ENCODE data around the gene AMZ1. TPM values are rescaled to one million over a fixed set of nuclear protein-coding genes. Genes with fewer than 3 reads are reported as not detected.
A peak's percentile ranks its signal among the peaks of the same experiment; 100 is the strongest.

AMZ1 gene
- total RNA-seq, 6 experiments from 2014 or later: 6.2 to 11.3 (median 7.8) TPM

DNA sequence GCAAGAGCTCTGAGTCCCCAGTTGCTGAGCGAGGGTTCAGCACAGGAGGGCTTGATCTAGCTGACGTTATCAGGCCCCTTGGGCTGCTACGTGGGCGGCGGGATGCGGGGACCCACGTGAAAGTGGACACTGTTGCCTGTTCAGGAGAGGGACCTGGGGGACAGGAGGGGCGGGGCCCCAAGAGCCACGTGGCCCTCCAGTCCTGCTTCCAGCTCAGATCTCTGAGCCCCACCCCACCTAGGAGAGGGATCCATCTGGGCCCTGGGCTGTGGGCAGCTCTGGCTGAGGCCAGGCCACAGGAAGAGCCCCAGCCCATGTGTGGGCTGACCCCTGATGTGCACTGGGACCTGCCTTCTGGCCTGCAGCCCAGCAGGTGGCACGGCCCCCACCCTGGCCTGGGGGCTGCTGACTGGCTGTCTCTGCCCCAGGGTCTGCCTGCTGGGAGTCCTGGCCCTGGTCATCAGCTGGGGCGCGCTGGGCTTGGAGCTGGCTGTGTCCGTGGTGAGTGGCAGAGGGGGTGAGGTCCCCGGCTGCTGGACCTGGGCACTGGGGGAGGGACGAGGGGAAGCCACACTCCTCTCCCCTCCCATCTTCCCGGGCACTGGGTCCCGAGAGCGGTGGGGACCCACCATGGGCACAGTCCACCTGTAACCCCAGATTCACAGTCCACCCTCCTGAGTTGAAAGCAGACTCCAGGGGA lies 38.7 kb upstream of the AMZ1 start:
- peaks cover 11% of the 10 kb centered on the region for H3K4me1 Mint-ChIP-seq (ENCODE audit: low read depth)
- H3K27ac Mint-ChIP-seq: no peak overlapping the region
- H3K4me3 Mint-ChIP-seq: no peak overlapping the region

DNA sequence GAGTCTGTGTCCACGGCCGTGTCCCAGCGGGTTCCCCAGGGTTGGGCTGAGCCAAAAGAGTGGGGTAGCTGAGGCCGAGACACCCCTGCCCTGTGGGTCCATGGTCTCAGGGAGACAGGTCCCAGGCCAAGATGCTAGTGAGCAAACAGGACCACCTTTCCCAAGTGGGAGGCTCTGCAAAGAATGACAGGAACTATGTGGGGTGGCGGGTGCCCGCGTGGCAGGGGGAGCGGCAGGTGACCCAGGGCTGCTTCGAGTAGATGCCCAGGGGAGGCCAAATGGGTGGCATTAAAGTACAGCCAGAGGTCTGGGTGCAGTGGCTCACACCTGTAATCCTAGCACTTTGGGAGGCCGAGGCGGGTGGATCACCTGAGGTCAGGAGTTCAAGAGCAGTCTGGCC lies 38.0 kb upstream of the AMZ1 start:
- Mint-ChIP-seq H3K4me1 (ENCODE audit: low read depth) (peaks cover 8% of the 10 kb centered on the region), H3K9me3 (no peaks in the 10 kb centered on the region), H3K36me3 (ENCODE audit: low read depth) (no peaks in the 10 kb centered on the region), H3K27me3 (ENCODE audit: insufficient read depth) (no peaks in the 10 kb centered on the region; the same call in 1 of the 2 replicates), H3K27ac (no peak overlapping the region), H3K4me3 (no peak overlapping the region)
- DNase-seq: no peak
- TF ChIP-seq, protein P1, sequence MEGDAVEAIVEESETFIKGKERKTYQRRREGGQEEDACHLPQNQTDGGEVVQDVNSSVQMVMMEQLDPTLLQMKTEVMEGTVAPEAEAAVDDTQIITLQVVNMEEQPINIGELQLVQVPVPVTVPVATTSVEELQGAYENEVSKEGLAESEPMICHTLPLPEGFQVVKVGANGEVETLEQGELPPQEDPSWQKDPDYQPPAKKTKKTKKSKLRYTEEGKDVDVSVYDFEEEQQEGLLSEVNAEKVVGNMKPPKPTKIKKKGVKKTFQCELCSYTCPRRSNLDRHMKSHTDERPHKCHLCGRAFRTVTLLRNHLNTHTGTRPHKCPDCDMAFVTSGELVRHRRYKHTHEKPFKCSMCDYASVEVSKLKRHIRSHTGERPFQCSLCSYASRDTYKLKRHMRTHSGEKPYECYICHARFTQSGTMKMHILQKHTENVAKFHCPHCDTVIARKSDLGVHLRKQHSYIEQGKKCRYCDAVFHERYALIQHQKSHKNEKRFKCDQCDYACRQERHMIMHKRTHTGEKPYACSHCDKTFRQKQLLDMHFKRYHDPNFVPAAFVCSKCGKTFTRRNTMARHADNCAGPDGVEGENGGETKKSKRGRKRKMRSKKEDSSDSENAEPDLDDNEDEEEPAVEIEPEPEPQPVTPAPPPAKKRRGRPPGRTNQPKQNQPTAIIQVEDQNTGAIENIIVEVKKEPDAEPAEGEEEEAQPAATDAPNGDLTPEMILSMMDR (IDR thresholded peaks at IDR 0.05): no peak

More for the DNA sequence above, 38.7 kb upstream of the AMZ1 start:
- H3K9me3 Mint-ChIP-seq: no peaks in the 10 kb centered on the region
- H3K27me3 Mint-ChIP-seq (ENCODE audit: insufficient read depth): no peaks in the 10 kb centered on the region; the same call in 1 of the 2 replicates
- no peaks in the 10 kb centered on the region for H3K36me3 Mint-ChIP-seq (ENCODE audit: low read depth)
- TF ChIP-seq, protein P1 (IDR thresholded peaks at IDR 0.05): no peak
- no peak for DNase-seq

DNA sequence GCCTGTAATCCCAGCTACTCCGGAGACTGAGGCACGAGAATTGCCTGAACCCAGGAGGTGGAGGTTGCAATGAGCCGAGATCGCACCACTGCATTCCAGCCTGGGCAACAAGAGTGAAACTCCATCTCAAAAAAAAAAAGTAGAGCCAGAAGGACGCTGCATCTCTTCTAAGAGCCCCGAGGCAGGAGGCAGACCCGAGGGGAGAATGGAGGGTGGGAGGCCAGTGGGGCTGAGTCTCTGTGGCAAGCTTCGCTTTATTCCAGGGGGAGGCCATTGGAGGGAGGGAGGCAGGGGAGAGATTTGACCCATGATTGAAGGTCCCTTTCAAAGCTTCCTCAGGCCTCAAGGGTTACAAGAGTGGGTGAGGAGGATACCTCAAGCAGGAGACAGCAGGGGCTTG lies 37.6 kb upstream of the AMZ1 start:
- H3K4me3 Mint-ChIP-seq: no peak overlapping the region

DNA sequence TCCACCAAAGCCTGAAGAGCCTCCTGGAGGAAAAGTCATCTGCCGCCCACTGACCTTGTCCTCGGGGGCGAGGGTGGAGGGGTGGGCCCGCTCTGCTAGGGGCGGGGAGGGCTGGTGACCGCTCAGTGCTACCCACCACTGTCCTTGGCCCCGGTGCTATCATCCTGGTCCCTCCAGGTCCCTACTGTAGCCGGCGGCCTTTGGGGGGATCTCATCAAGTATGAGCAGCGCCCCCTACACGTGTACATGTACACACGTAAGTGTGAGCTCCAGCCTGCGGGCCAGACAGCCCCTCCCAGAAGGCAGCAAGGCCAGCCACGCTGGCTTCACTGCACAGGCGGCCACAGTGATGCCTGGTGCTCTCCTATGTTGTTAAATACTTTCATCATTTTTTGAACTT lies 36.7 kb upstream of the AMZ1 start:
- H3K4me3 Mint-ChIP-seq: no peak overlapping the region
- H3K27me3 Mint-ChIP-seq (ENCODE audit: insufficient read depth): no peaks in the 10 kb centered on the region; the same call in 1 of the 2 replicates
- no peaks in the 10 kb centered on the region for H3K36me3 Mint-ChIP-seq (ENCODE audit: low read depth)
- no peak overlapping the region for H3K27ac Mint-ChIP-seq
- no peak for DNase-seq
- TF ChIP-seq, protein P1 (IDR thresholded peaks at IDR 0.05): peak; percentile 59
- no peaks in the 10 kb centered on the region for H3K9me3 Mint-ChIP-seq
- H3K4me1 Mint-ChIP-seq (ENCODE audit: low read depth): no peaks in the 10 kb centered on the region

More for the DNA sequence above, 37.6 kb upstream of the AMZ1 start:
- H3K27me3 Mint-ChIP-seq (ENCODE audit: insufficient read depth): no peaks in the 10 kb centered on the region; the same call in 1 of the 2 replicates
- DNase-seq: no peak
- TF ChIP-seq, protein P1 (IDR thresholded peaks at IDR 0.05): no peak
- no peak overlapping the region for H3K27ac Mint-ChIP-seq
- no peaks in the 10 kb centered on the region for H3K9me3 Mint-ChIP-seq
- H3K4me1 Mint-ChIP-seq (ENCODE audit: low read depth): peaks cover 3% of the 10 kb centered on the region
- H3K36me3 Mint-ChIP-seq (ENCODE audit: low read depth): no peaks in the 10 kb centered on the region

DNA sequence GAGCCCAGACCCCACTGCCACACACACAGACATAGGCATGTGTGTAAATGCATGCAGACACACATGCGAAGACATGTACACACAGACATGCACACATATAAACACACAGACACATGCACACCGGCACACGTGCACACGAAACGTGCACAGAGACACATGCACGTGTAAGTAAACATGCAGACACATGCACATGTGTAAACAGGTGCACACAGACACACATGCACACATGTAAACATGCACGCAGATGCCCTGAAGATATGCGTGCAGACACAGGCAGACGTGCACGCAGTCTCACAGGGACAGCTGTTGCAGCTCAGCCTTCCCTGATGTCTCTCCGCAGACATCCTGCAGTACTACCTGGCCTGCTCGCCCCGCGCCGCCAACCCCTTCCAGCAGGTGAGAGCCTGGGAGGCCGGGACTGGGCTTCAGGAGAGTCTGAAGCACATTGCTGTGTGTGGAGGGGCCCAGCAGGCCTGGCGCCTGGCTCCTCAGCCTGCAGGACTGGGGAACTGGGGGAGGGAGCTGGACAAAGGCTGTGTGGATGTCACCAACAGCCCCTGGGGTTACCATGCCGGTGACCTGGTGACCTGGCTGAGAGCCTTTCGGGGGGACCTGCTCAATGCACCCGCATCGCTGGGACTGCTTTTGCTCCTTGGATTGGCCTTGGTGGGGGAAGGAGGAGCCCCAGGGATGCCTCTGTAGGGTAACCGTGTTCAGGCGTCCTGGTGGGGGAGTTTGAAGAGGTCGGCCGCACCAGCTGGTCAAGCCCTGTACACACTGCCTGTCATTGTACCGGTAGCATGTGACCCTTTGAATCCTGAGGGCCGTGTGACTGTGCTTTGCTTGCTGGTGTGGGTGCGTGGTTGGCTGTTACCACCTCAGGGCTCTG lies 35.9 kb upstream of the AMZ1 start:
- H3K27ac Mint-ChIP-seq: no peak overlapping the region
- peaks cover 2% of the 10 kb centered on the region for H3K36me3 Mint-ChIP-seq (ENCODE audit: low read depth)
- TF ChIP-seq, protein P1 (IDR thresholded peaks at IDR 0.05): no peak
- no peaks in the 10 kb centered on the region for H3K4me1 Mint-ChIP-seq (ENCODE audit: low read depth)
- H3K4me3 Mint-ChIP-seq: no peak overlapping the region
- H3K9me3 Mint-ChIP-seq: no peaks in the 10 kb centered on the region
- H3K27me3 Mint-ChIP-seq (ENCODE audit: insufficient read depth): no peaks in the 10 kb centered on the region; the same call in 1 of the 2 replicates
- DNase-seq: no peak
